HG02759 (cell line): ENCODE results near the gene ZNF263.
"Not testable (repeated sequence)": the region's sequence is repeated elsewhere in the genome, so short reads cannot be mapped to it uniquely, and the experiment has no call there.

ENCODE experiments used
- ATAC-seq: cut with Tn5 transposase; IDR thresholded peaks from one replicate; pipeline ENCODE4 v1.9.1; 2021; ENCODE audit warnings: mild to moderate bottlenecking, moderate library complexity; ENCODE audit not compliant: unreplicated experiment

Gene ZNF263

DNA sequence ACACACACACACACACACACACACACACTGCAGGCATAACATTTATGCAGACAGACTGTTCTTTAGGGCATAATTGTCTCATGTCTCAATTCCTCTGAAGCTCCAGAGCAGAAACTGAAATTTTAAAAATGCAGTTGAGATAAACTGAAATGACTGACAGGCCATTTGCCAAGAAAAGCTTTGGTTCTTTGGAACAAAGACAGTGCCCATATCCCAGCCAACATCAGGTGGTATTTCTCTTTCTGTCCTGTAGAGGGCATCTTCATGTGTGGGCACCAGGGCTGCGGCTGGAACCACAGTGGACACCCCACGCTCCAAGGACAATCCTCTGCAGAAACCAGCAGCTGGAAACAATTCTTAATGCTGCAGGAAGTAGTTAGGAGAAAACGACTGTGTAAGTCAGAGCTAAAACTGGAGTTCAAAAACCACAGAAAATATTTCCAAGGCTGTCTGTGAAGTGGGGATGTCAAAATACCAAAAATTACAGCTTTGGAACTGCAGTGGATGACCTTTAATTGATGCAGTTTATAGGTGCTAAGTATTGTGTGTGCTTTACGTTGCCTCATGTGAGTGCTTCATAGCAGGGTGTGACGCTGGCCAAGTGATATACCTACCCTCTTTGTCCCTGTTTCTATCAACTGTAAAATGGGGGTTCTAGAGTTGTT is 16.3 kb upstream of the ZNF263 start:
- ATAC-seq = no peak

DNA sequence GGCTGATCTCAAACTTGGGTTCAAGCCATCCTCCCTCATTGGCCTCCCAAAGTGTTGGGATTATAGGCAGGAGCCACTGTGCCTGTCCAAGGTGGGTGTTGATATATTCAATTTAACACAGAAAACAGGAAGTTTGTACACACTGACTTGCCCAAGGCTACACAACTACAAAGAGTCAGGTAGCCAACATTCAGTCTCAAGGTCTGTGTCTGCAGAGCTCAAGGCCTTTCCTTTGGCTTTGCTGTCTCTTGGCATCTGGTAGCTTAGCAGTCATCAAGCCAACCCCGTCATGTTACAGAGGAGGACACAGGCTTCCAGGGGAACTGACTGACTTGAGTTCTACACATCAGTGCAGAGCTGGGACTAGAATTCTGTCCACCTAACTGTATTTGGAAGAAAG is 15.0 kb upstream of the ZNF263 start:
- ATAC-seq = no peak

DNA sequence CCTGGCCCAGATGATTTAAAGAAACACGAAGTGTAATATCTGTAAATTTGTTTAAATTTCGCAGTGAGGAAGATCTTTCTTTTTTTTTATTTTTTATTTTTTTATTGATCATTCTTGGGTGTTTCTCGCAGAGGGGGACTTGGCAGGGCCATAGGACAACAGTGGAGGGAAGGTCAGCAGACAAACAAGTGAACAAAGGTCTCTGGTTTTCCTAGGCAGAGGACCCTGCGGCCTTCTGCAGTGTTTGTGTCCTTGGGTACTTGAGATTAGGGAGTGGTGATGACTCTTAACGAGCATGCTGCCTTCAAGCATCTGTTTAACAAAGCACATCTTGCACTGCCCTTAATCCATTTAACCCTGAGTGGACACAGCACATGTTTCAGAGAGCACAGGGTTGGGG is 12.6 kb upstream of the ZNF263 start:
- not testable (repeated sequence) for ATAC-seq

DNA sequence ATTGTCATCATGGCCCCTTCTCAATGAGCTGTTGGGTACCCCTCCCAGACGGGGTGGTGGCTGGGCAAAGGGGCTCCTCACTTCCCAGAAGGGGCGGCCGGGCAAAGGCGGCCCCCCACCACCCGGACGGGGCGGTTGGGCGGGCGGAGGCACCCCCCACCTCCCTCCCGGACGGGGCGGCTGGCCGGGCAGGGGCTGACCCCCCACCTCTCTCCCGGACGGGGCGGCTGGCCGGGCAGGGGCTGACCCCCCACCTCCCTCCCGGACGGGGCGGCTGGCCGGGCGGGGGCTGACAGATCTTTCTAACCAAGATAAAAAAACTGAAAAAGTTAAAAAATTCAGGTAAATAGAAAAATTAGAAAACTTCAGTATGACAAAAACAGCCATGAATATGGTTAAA is 12.0 kb upstream of the ZNF263 start:
- ATAC-seq = not testable (repeated sequence)

DNA sequence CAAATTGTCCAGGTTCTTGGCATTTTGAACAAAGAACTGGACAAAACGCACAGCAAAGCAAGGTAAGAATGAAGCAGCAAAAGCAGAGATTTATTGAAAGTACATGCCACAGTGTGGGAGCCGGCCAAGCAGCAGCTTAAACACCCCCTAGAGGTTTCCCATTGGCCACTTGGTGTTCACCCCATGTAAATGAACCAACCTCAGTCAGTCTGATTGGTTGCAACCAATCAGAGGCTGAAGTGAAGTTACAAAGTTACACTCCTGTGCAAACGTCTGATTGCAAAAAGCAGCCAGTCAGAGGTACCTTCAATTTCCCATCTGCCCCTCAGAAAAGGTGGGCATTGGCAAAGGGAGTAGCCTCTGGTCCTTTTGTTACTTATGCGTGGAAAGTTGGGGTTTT is 8.8 kb upstream of the ZNF263 start:
- ATAC-seq = no peak

DNA sequence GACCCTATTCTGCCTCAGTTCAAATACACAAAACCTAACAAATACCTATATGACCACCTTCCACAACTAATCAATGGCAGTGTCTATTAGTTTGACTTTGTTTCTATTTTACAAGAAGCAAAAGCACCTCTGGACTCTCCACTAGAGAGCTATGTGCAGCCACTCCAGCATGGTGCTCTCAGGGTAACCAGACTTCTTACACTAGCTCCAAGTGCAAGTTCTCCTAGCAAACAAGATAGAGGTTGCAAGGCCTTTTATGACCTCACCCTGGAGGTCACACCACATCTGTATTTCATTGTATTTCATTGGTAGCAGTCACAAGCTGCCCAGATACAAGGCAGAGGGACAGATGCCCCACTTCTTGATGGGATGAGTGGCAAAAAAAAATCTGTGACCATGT is 8.3 kb upstream of the ZNF263 start:
- no peak for ATAC-seq

DNA sequence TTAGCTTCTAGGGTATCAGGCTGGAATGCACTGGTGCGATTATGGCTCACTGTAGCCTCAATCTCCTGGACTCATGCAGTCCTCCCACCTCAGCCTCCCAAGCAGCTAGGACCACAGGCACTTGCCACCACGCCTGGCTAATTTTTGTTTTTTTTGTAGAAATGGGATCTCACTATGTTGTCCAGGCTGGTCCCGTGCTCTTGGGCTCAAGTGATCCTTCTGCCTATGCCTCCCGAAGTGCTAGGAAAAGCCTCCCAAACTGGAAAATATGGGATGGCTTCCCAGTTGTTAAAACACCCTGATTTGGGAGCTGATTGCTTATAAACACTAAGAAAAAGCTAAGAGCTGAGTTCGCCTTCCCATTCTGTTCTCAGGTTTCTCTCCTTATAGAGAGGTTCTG is 6.6 kb upstream of the ZNF263 start:
- no peak for ATAC-seq

DNA sequence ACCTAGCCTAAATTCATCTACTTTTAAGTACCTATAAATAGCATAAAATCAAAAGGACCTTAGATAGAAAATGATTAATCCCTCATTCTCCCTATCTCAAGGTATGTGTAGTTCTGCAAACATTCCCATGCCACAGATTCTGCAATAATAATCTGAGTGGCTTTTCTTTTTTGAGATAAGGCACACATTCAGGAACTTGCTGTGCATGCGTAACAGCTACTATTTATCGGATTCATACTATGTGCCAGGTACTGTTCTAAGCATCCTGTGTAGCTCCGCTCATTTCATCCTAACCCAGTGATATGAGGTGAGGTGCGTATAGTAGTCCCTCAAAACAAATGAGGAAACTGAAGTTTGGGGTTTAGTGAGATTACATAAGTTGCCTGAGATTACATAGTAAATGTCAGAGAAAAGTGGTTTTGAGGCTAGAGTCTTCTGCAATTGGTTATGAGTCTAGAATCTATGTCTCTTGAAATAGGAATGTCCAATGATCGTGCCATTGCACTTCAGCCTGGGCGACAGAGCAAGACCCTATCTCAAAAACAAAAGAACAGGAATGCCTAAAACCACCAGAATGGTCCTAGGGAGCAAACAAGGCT is 2.0 kb upstream of the ZNF263 start:
- ATAC-seq = no peak

DNA sequence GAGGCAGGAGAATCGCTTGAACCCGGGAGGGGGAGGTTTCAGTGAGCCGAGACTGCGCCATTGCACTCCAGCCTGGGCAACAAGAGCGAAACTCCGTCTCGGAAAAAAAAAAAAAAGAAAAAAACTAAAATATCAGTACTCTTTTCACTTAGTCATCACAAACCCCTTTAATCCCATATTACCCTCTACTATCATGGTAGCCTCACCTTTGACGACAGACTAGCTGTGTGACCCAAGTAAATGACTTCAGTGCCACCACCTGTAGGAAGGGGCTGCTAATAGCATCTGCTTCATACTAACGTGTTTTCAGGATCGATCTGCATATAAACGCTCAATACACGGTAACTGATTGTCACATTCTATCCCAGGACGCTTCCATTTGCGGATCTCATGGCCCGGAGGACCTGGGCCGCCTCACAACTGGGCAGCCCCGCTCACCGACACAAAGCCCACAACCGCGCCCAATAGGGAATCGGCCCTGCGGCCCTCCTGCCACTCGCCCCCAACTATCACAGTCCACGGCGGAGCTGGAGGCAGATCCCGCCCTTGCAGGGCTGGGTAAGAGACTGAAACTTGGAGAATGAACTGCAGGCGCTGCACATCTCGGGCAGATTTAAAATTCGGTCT is 1.1 kb upstream of the ZNF263 start:
- ATAC-seq = peak; percentile 31

DNA sequence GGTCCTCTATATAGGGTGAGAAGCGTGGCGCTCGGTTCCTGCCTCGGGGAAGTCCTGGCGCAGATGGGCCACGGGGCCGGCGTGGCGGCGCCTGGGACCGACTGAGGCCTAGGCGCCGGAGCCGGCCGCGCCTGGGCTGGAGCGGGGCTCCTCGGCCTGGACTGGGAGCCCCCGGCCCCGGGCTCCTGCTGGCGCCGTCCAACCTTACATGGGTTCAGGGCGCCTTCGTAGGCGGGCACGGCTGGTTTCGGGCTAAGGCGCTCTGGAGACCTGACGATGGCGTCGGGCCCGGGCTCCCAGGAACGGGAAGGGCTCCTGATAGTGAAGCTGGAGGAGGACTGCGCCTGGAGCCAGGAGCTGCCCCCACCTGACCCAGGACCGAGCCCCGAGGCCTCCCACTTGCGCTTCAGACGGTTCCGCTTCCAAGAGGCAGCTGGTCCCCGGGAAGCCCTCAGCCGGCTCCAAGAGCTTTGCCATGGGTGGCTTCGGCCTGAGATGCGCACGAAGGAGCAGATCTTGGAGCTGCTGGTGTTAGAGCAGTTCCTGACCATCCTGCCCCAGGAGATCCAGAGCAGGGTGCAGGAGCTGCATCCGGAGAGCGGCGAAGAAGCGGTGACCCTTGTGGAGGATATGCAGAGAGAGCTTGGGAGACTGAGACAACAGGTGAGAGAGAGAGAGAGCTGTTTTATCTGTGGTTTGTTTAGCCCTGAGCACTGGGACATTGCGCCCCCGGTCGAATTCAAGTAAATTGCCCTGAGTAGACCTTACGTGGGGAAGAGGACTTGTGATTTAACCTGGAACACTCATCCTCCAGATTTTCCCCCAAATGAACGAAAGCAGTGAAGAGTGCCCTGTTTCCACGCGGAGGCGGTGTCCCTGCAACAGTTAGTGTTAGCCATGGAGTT is 504 bp downstream of the ZNF263 start:
- no peak for ATAC-seq

DNA sequence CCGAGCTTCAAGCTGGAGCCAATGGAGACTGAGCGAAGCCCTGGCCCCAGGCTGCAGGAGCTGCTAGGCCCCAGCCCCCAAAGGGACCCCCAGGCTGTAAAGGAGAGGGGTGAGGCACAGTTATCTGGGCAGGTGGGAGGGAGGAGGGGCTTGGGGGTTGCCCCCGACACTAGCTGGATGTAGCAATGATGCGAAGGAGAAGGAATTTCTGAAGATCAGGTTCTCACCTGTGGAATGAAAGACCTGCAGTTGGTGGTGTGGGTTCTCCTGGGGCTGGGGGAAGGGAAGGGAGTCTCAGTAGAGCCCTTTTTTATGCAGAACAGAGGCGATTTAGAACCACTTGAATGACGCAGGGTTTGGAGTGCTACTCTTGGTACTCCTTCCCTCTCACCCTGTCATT is 1.8 kb downstream of the ZNF263 start:
- no peak for ATAC-seq

DNA sequence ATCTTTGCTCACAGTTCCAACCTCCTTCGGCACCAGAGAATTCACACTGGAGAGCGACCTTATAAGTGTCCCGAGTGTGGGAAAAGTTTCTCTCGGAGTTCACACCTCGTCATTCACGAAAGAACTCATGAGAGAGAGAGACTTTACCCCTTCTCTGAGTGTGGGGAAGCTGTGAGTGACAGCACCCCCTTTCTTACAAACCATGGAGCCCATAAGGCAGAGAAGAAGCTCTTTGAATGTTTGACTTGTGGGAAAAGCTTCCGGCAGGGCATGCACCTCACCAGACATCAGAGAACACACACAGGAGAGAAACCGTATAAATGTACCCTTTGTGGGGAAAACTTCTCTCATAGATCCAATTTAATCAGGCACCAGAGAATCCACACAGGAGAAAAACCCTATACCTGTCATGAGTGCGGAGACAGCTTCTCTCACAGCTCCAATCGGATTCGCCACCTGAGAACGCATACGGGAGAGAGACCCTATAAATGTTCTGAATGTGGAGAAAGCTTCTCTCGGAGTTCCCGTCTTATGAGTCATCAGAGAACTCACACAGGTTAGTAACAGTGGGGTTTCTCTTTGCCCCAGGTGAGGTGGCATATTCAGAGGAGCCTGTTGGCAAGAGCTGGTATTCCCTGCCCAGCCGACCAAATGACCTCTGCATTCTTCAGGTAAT is 6.8 kb downstream of the ZNF263 start:
- ATAC-seq = no peak

DNA sequence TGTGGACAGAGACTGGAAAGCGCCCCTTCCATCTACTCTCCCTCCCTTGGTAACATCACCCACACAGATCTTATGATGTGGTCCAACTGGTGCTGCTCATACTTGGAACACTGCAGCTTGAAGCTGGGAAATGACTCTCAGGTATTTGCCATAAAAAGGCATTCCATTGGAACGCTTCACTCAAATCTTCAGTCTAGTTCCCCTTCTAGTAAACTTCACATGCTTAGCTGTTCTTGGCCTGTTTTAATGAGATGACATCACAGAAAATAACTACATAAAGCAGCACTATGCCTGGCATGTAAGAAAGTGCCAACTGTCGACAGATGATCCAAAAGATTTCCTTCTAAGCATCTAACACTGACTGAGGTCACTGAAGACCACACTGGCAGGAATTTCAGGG is 9.3 kb downstream of the ZNF263 start:
- ATAC-seq = no peak

DNA sequence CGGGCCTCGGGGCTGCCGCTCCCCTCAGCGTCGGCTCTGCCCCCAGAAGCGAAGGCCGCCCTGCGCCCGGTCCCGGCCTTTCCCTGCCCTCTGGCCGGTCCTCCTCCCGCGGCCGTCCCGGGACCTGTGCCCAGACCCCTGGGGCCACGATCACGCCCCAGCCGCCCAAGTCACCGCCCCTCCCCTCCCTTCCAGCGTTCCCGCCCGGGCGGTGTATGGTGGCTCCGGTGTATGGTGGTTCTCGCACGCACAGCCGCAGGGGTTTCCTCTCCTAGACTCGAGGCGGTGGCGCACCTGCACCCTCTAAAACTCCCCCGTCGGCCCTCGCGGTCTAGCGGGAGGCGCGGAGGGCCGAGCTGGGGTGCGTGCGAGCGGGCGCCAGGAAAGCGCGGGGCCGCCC is 11.9 kb downstream of the ZNF263 start:
- no peak for ATAC-seq

DNA sequence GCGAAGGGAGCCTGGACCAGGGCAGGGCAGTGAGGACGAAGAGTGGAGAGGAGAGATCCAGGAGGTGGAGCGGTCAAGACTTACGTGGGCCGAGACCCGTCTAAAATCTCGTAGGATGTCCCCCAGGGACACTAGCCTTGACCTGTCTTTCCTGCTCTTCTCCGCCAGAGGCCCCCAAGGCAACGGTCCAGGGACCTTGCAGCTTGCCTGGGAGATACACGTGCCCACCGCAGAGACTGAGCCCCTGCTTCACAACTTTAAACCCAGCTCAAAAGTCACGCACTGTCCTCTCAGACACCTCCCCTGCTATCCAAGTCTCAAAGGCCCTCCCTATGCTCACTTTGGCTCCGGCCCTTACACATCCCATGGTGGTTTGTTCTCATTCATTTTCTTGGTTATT is 12.5 kb downstream of the ZNF263 start:
- no peak for ATAC-seq

DNA sequence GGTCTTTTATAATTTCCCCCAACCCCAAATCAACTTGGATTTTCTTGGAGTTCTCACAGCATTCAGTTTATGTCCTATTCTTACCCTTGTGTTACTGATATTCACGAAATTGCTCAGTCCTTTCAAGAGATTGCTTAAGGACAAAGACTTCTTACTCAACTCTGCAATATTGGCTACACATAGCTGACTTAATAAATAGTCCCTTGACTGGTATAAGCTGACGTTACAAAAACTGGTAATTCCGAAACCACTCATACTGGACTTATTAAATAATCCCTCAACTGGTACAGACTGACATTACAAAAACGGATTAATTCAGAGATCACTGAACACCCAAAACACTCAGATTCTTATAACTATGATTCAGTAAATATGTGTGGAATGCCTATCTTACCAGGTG is 21.1 kb downstream of the ZNF263 start:
- ATAC-seq = no peak

DNA sequence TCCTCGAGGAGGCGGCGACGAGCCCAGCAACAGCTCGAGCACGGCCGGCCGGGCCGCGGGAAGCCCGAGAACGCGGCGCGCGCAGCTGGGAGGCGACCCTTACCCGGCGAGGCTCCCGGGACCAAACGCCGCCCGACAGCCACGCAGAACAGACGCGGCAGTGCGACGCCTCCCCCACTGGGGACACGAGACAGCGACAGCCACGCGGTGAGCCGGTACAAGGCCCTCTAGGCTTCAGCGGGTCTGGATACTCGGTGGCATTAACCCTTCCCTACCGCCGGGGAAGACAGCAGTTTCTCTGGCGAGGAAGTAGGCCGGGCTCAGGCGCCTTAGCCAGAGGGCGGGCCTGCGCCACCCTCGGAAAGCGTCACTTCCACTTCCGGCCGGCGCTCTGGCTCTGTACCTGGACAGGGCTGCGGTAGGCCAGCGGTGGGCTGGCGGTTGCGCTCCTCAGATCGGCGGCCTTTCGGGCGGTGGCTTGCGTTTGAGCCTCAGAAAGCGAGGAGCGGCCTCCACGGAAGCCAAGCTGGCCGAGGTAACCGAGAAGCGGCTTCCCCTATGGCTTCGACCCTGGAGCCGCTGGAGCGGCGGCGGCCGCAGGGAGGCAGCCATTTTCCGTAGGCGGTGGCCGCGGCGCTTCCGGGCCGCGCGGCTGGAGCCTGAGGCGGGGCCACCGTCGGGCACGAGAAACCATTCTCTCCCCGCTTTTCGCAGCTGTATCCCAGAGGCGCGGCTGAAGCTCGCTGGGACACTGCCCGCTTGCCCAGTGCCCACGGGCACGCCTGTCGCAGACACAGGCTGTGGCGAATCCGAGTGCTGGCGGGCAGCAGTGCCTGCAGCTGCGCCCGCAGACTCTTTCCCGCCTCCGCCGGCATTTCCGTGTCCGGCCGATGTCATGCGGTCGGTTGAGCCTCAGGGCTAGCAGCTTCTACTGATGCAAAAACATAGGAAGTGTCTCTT is 22.1 kb downstream of the ZNF263 start, which contains the start of the genes TIGD7 and ZNF75A:
TIGD7 (minus strand) TSS at position 322 of the 960 bp plus-strand sequence. CDS start 4,816 bp downstream, outside the sequence.
ZNF75A (plus strand) TSS at position 389 of the 960 bp plus-strand sequence. CDS start 2,932 bp downstream, outside the sequence.
- peak; percentile 96 for ATAC-seq

DNA sequence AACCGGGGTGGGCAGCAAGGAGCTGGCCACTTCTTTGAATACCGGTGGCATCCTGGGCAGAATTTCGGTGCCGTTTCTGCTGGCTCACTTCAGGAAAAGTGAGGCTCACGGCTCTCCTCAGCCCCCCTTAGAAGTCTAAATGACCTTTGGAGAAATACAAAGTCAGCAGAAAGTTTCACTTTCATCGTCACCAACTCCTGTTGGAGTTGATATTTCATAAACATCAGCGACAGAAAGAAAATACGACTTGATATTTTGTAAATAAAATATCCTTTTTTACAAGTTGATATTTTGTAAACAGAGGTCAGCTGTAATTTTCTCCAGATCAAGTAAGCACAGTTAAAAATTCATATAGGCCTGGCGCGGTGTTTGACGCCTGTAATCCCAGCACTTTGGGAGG is 22.8 kb downstream of the ZNF263 start:
- no peak for ATAC-seq

DNA sequence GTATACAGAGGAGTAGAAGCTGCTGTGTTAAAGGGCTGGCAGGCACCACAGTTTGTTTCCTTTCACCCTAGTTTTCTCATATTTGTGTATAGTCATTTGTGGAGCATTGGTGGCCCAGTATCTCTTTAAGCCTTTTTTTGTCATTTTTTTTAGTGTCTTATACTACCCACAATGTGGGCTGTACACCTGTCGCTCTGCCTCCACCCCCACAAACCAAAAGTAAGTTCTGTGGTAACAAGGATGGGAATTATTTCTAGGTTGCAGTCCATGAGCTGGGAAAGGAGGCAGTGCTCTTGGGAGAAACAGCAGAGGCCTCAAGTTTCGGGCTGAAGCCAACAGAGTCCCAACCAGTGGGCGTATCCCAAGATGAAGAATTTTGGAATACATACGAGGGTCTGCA is 28.2 kb downstream of the ZNF263 start:
- ATAC-seq = no peak
